ENCODE results near the gene SLC9A7. TPM values are rescaled to one million over a fixed set of nuclear protein-coding genes. Genes with fewer than 3 reads are reported as not detected.

Gene SLC9A7
- total RNA-seq, 1 experiment from 2014 or later, result not detected

DNA sequence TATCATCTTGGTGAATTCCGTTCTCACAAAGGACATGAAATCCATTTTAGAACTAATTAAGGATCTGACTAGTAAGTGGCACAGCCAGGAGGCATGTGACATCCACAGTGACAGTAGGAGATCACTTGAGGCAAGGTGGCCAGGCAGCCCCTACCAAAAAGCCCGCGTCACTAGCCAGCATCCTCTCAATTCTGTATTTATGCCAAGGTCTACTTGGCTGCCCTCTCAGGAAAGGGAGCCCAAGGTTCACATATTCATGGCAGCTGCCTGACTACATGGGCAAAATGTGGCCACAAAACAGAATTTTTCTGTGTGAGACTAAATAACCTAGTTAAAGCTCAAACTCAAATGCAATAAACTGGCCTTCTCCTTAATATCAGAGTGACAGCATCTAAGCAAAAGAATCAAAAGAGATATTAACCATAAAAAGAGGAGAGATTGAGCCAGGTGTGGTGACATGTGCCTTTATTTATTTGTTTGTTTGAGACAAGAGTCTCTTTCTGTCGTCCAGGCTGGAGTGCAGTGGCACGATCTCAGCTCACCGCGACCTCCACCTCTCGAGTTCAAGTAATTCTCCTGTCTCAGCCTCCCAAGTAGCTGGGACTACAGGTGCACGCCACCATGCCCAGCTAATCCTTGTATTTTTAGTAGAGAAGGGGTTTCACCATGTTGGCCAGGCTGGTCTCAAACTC lies 51.5 kb downstream of the SLC9A7 start:
- H3K27me3 ChIP-seq (ENCODE audit: low read length), result no peaks in the 10 kb centered on the region
- H4K20me1 ChIP-seq (ENCODE audit: insufficient read depth, low read depth, low read length), result no peaks in the 10 kb centered on the region
- no peak overlapping the region for H3K4me3 ChIP-seq (ENCODE audit: low read length)
- DNase-seq, result no peak
- no peaks in the 10 kb centered on the region for H3K36me3 ChIP-seq (ENCODE audit: insufficient read depth, low read length)
- no peak overlapping the region for H3K27ac ChIP-seq (ENCODE audit: low read length)
- H2AFZ ChIP-seq (ENCODE audit: low read length), result no peak overlapping the region
- H3K4me2 ChIP-seq (ENCODE audit: low read depth, low read length, poor library complexity, severe bottlenecking), result no peak overlapping the region
- H3K9me3 ChIP-seq (ENCODE audit: low read length), result no peaks in the 10 kb centered on the region
- H3K79me2 ChIP-seq (ENCODE audit: low read length), result no peaks in the 10 kb centered on the region
- peaks cover 11% of the 10 kb centered on the region for H3K4me1 ChIP-seq (ENCODE audit: low read length)
- no peak overlapping the region for H3K9ac ChIP-seq (ENCODE audit: low read length)
- H3K9me2 ChIP-seq (replicated peaks; ENCODE audit: insufficient read depth, low read length), result no peaks in the 10 kb centered on the region

DNA sequence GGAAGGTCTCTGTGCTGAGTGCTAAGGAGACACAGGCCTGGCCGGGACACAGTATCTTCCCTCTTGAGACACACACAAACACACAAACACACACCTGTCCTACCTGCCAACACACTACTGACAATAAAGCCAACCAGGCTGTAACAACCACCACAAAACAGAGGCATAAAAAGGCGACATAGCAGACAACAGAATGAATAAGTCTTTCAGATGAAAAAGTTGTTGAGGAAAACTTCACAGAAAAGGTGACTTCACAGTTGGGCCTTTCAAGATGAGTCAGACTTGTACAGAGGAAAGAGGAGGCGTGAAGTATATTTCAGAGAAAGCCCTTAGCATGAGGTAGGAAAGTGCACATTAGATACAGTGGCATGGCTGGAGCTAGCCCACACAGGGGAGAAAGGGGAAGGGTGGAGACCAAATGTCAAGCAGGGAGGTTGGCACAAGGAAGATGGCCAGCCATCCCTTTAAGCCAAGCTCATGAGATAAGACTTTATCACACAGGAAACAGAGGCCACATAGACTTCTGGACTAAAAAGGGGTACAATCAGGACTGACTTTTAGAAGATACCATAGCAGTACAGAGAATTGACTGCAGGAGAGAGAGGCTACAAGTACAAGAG lies 54.0 kb downstream of the SLC9A7 start:
- Histone ChIP-seq H3K36me3 (ENCODE audit: insufficient read depth, low read length) (no peaks in the 10 kb centered on the region), H3K9ac (ENCODE audit: low read length) (no peak overlapping the region), H3K9me2 (replicated peaks; ENCODE audit: insufficient read depth, low read length) (no peaks in the 10 kb centered on the region), H2AFZ (ENCODE audit: low read length) (no peak overlapping the region), H3K27ac (ENCODE audit: low read length) (no peak overlapping the region), H3K27me3 (ENCODE audit: low read length) (no peaks in the 10 kb centered on the region), H3K4me2 (ENCODE audit: low read depth, low read length, poor library complexity, severe bottlenecking) (no peak overlapping the region), H4K20me1 (ENCODE audit: insufficient read depth, low read depth, low read length) (no peaks in the 10 kb centered on the region), H3K9me3 (ENCODE audit: low read length) (no peaks in the 10 kb centered on the region), H3K4me3 (ENCODE audit: low read length) (no peak overlapping the region), H3K4me1 (ENCODE audit: low read length) (no peaks in the 10 kb centered on the region), H3K79me2 (ENCODE audit: low read length) (no peaks in the 10 kb centered on the region)
- no peak for DNase-seq

DNA sequence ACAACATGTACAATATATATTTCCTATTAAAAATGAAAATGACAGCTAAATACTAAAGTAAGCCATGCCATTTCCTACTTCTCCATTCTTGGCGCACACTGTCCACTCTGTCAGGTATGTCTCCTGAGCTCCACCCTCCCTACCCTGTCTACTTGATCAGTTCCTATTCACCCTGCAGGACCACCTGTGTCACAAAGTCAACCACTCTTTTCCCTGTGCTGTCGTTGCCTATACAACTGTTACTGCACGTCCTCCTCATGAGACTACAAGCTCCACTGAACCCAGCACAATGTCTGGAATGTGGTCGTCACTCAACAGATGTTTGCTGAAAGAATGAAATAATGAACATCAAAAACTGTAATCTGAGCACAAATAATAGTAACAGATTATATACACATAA lies 54.9 kb downstream of the SLC9A7 start:
- no peaks in the 10 kb centered on the region for H3K79me2 ChIP-seq (ENCODE audit: low read length)
- no peaks in the 10 kb centered on the region for H3K36me3 ChIP-seq (ENCODE audit: insufficient read depth, low read length)
- no peak overlapping the region for H3K4me3 ChIP-seq (ENCODE audit: low read length)
- no peaks in the 10 kb centered on the region for H4K20me1 ChIP-seq (ENCODE audit: insufficient read depth, low read depth, low read length)
- DNase-seq, result no peak
- H2AFZ ChIP-seq (ENCODE audit: low read length), result no peak overlapping the region
- H3K9me3 ChIP-seq (ENCODE audit: low read length), result no peaks in the 10 kb centered on the region
- no peak overlapping the region for H3K27ac ChIP-seq (ENCODE audit: low read length)
- H3K4me2 ChIP-seq (ENCODE audit: low read depth, low read length, poor library complexity, severe bottlenecking), result no peak overlapping the region
- no peak overlapping the region for H3K9ac ChIP-seq (ENCODE audit: low read length)
- no peaks in the 10 kb centered on the region for H3K27me3 ChIP-seq (ENCODE audit: low read length)
- no peaks in the 10 kb centered on the region for H3K4me1 ChIP-seq (ENCODE audit: low read length)
- no peaks in the 10 kb centered on the region for H3K9me2 ChIP-seq (replicated peaks; ENCODE audit: insufficient read depth, low read length)

DNA sequence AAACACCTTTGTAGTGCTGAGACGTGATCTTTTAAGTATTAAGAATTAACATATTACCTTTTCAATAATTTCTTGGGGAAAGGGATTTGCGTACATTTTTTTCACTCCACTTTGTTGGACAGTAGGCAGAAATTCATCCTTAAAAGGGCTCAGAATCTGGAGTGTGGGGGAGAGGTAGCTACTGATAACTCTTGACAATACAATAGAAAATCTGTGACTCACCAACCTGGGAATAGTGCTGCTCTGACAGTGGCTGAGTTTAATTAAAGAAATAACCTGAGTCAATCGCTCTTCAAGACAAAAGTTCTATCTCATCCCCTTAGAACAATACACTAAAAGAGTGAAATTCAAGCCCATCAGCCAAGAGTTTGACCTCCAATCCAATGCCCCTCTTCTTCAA lies 60.2 kb downstream of the SLC9A7 start:
- no peaks in the 10 kb centered on the region for H3K79me2 ChIP-seq (ENCODE audit: low read length)
- no peaks in the 10 kb centered on the region for H3K9me2 ChIP-seq (replicated peaks; ENCODE audit: insufficient read depth, low read length)
- H3K4me3 ChIP-seq (ENCODE audit: low read length), result no peak overlapping the region
- H4K20me1 ChIP-seq (ENCODE audit: insufficient read depth, low read depth, low read length), result no peaks in the 10 kb centered on the region
- no peaks in the 10 kb centered on the region for H3K4me1 ChIP-seq (ENCODE audit: low read length)
- no peak overlapping the region for H3K9ac ChIP-seq (ENCODE audit: low read length)
- H2AFZ ChIP-seq (ENCODE audit: low read length), result no peak overlapping the region
- H3K36me3 ChIP-seq (ENCODE audit: insufficient read depth, low read length), result no peaks in the 10 kb centered on the region
- H3K27me3 ChIP-seq (ENCODE audit: low read length), result no peaks in the 10 kb centered on the region
- DNase-seq, result no peak
- no peak overlapping the region for H3K4me2 ChIP-seq (ENCODE audit: low read depth, low read length, poor library complexity, severe bottlenecking)
- H3K9me3 ChIP-seq (ENCODE audit: low read length), result no peaks in the 10 kb centered on the region
- no peak overlapping the region for H3K27ac ChIP-seq (ENCODE audit: low read length)

DNA sequence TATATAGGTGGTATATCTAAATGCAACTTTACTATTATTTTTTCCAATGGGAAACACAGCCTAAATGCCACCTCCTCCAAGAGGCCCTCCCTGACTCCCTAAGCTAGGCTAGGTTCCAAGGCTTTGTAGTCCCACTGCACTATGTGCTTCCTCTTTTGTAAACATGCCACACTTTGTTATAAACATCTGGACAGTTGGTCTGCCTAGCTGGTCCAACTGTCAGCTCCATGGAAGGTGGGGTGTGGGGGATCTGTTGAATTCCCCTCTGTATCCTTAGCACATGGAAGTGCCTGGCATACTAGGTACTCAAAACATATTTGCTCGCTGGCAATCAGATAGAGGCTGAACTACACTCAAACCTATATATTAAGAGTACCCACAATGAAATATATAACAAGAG lies 63.4 kb downstream of the SLC9A7 start:
- Histone ChIP-seq H3K9me3 (ENCODE audit: low read length) (no peaks in the 10 kb centered on the region), H2AFZ (ENCODE audit: low read length) (no peak overlapping the region), H3K9ac (ENCODE audit: low read length) (no peak overlapping the region), H3K4me3 (ENCODE audit: low read length) (no peak overlapping the region), H3K36me3 (ENCODE audit: insufficient read depth, low read length) (no peaks in the 10 kb centered on the region), H3K4me2 (ENCODE audit: low read depth, low read length, poor library complexity, severe bottlenecking) (no peak overlapping the region), H3K27me3 (ENCODE audit: low read length) (no peaks in the 10 kb centered on the region), H4K20me1 (ENCODE audit: insufficient read depth, low read depth, low read length) (no peaks in the 10 kb centered on the region), H3K79me2 (ENCODE audit: low read length) (no peaks in the 10 kb centered on the region), H3K27ac (ENCODE audit: low read length) (no peak overlapping the region), H3K9me2 (replicated peaks; ENCODE audit: insufficient read depth, low read length) (no peaks in the 10 kb centered on the region), H3K4me1 (ENCODE audit: low read length) (peaks cover 4% of the 10 kb centered on the region)
- DNase-seq, result no peak

DNA sequence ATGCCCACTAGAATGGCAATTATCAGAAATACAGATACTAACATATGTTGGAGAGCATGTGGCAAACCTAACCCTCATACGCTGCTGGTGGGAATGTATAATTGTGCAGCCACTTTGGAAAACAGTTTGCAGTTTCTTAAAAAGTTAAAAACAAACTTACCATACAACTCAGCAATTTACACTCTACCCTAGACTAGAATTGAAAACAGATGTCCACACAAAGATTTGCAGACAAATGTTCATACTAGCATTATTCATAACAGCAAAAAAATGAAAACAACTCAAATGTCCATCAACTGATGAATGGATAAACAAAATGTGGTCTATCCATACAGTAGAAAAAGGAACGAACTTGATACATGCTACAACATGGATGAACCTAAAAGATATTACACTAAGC lies 64.4 kb downstream of the SLC9A7 start:
- H3K79me2 ChIP-seq (ENCODE audit: low read length), result no peaks in the 10 kb centered on the region

DNA sequence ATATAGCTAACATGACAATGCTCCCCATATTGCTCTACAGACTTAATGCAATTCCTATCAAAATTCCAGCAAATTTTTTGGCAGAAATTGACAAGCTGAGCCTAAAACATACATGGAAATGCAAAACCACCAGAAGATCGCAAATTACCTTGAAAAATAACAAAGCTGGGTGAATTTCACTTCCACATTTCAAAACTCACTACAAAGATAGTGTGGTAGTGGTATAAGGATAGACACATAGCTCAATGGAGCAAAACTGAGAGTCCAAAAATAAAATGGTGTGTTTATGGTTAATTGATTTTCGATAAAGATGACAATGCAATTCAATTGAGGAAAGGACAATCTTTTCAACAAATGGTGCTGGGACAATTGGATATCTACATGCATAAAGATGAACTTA lies 65.8 kb downstream of the SLC9A7 start:
- Histone ChIP-seq H3K9me2 (replicated peaks; ENCODE audit: insufficient read depth, low read length) (no peaks in the 10 kb centered on the region), H3K4me2 (ENCODE audit: low read depth, low read length, poor library complexity, severe bottlenecking) (no peak overlapping the region), H3K36me3 (ENCODE audit: insufficient read depth, low read length) (no peaks in the 10 kb centered on the region), H4K20me1 (ENCODE audit: insufficient read depth, low read depth, low read length) (no peaks in the 10 kb centered on the region), H3K27me3 (ENCODE audit: low read length) (no peaks in the 10 kb centered on the region), H3K27ac (ENCODE audit: low read length) (no peak overlapping the region), H3K4me1 (ENCODE audit: low read length) (peaks cover 4% of the 10 kb centered on the region), H3K9ac (ENCODE audit: low read length) (no peak overlapping the region), H2AFZ (ENCODE audit: low read length) (no peak overlapping the region), H3K4me3 (ENCODE audit: low read length) (no peak overlapping the region), H3K79me2 (ENCODE audit: low read length) (no peaks in the 10 kb centered on the region), H3K9me3 (ENCODE audit: low read length) (no peaks in the 10 kb centered on the region)
- no peak for DNase-seq

More for the DNA sequence above, 64.4 kb downstream of the SLC9A7 start:
- Histone ChIP-seq H3K36me3 (ENCODE audit: insufficient read depth, low read length) (no peaks in the 10 kb centered on the region), H3K9me2 (replicated peaks; ENCODE audit: insufficient read depth, low read length) (no peaks in the 10 kb centered on the region), H4K20me1 (ENCODE audit: insufficient read depth, low read depth, low read length) (no peaks in the 10 kb centered on the region), H3K9me3 (ENCODE audit: low read length) (no peaks in the 10 kb centered on the region), H3K9ac (ENCODE audit: low read length) (no peak overlapping the region), H2AFZ (ENCODE audit: low read length) (no peak overlapping the region), H3K4me3 (ENCODE audit: low read length) (no peak overlapping the region), H3K27me3 (ENCODE audit: low read length) (no peaks in the 10 kb centered on the region), H3K4me2 (ENCODE audit: low read depth, low read length, poor library complexity, severe bottlenecking) (no peak overlapping the region), H3K4me1 (ENCODE audit: low read length) (peaks cover 4% of the 10 kb centered on the region), H3K27ac (ENCODE audit: low read length) (no peak overlapping the region)
- DNase-seq, result no peak

DNA sequence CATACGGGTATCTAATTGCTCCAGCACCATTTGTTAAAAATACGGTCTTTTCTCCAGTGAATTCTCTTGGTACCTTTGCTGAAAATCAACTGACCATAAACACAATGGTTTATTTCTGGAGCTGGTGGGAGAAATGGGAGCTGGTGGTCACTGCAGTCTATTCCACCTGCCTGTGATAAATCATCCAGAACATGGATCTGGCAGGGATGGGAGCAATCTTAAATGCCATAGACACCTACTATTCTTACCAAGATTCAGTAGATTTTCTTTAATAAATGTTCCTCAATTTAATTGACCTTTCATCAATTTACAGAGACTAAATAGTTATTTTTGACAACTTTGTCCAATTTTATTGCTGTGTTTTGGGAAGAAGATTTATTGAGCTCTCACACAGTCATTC lies 68.1 kb downstream of the SLC9A7 start:
- Histone ChIP-seq H3K36me3 (ENCODE audit: insufficient read depth, low read length) (no peaks in the 10 kb centered on the region), H2AFZ (ENCODE audit: low read length) (no peak overlapping the region), H3K79me2 (ENCODE audit: low read length) (no peaks in the 10 kb centered on the region), H3K9ac (ENCODE audit: low read length) (no peak overlapping the region), H3K27ac (ENCODE audit: low read length) (no peak overlapping the region), H4K20me1 (ENCODE audit: insufficient read depth, low read depth, low read length) (no peaks in the 10 kb centered on the region), H3K9me2 (replicated peaks; ENCODE audit: insufficient read depth, low read length) (no peaks in the 10 kb centered on the region), H3K4me2 (ENCODE audit: low read depth, low read length, poor library complexity, severe bottlenecking) (no peak overlapping the region), H3K4me1 (ENCODE audit: low read length) (peaks cover 4% of the 10 kb centered on the region), H3K27me3 (ENCODE audit: low read length) (no peaks in the 10 kb centered on the region), H3K4me3 (ENCODE audit: low read length) (no peak overlapping the region), H3K9me3 (ENCODE audit: low read length) (no peaks in the 10 kb centered on the region)
- DNase-seq, result no peak

Measured in Karpas-422 (cell line).